HG02981 (cell line): ENCODE measurements around the gene KLHL29.

Source experiments
- ATAC-seq: cut with Tn5 transposase; IDR thresholded peaks from one replicate; pipeline ENCODE4 v1.9.1; 2021; ENCODE audit warnings: mild to moderate bottlenecking, moderate library complexity; ENCODE audit not compliant: unreplicated experiment

Gene KLHL29

DNA sequence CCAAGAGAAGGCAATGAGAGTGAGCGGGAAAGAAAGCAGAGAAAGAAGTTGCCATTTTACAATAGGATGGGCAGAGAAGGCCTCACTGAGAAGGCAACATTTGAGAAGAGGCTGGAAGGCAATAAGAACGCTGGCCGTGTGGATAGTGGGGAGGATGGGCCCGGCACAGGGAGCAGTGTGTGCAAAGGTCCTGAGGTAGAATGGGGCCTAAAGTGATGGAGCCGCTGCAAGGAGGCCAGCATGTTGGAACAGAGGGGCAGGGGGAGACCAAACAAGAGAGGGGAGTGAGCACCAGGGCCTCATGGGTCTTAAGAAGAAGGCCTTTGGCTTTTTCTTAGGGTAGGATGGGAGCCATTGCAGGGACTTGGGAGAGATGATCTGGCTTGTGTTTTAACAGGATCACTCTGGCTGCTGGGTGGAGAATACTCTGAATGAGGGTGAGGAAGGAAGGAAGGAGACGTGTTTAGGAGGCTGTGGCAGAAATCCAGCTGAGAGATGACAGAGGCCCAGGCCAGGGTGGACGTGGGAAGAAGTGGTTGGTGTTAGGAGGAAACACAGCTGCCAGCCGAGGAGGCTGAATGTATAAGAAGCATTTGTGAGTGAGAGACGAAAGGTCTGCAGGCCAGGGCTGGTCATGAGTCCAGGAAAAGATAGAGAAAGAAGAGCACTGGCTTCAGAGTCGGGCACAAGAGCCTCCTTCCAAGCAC lies 159.8 kb downstream of the KLHL29 start:
- ATAC-seq = no peak

DNA sequence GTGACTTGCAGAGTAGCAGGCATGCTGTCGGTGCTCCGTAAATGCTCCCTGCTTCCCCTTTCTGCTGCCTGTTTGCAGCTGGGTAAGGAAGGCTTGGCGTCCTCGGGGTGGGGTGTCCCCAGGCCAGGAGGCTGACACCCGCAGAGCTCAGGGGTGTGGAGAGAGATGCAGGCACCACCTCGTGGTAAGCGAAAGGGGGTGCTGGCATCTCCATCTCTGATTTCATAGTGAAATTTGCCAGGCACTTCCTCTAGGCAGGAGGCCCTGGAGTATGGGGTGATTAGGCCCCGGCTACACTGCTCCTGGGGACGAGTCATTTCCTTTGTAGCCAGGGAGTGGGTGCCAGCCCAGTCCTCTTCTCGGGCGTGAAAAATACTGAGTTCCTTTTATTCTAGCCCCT lies 160.4 kb downstream of the KLHL29 start:
- ATAC-seq = no peak

DNA sequence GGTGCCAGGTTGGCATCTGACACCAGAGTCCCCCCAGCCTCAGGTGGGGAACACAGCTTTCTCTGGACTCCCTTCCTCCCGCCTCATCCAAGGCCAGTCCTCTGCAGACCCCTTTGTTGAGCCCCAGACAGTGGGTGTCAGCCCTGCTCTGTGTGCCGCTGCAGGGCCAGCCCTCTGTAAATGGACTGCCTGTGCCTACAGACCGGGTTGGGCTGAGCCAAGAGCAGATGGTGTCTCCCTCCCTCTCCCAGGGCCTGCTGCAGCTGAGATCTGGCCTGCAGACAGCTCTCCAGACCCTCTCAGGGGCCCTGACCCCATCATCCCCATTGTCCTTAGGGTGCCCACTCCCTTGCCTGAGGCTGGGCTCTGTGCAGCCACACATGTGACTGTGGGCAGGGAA lies 160.8 kb downstream of the KLHL29 start:
- no peak for ATAC-seq

DNA sequence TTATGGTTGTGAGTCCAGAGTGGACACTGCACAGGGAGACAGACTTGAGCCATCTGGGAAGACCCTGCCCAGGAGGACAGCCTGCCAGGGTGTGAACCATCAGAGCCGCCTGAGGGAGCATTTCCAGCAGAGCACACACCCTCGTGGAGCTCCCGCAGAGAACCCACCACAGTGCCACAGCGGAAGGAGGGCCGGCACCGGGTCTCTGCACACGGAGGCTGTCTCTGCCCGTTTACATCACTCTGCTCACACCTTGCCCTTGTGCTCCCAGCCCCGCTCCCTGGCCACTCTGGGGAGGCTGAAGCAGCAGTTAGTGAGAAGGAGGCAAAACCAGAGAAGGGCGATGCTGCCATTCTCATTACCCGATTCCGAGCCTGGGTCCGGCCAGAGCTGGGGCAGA lies 161.9 kb downstream of the KLHL29 start:
- no peak for ATAC-seq

DNA sequence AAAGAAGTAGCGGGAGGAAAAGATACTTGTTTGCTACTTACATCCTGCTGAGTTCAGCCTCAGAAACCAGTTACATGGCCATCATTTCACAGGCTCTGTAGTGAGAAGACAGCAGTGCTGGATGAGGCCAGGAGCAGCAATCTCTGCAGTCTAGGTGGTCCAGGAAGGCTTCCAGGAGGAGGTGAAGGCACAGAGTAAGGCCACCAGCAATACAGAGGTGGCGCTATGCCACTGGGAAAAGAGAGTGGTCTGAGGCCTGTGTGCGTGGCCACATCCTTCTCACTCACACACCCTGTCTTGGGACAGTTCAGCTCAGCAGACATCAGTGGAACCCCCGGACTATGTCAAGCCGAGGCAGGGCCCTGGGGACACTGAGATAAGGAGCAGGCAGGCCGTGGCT lies 162.7 kb downstream of the KLHL29 start:
- no peak for ATAC-seq

DNA sequence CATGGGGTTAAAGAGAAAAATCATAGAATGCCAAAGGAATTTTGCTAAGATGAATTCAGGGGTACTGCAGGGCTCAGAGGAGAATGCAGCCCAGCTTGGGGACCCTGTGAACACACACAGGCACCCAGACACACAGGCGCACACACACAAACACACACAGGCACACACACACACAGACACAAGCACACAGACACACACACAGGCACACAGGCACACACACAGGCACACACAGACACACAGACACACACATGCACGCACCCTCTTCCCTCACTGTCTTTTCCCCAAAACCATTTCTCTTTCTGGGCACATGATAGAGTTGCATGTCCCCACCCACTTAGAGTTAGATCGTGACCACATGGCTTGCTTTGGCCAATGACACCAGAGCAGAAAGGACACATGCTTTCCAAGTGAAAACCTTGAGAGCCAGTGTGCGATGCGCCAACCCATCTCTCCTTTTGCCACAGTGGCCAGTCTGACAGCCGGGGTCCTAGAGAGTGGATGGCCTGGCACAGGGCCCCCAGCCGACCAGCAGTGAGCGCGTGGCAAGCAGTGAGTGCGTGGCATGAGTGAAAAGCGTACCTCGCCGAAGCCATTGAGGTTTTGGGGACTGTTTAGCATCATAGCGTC lies 163.3 kb downstream of the KLHL29 start:
- ATAC-seq = no peak

DNA sequence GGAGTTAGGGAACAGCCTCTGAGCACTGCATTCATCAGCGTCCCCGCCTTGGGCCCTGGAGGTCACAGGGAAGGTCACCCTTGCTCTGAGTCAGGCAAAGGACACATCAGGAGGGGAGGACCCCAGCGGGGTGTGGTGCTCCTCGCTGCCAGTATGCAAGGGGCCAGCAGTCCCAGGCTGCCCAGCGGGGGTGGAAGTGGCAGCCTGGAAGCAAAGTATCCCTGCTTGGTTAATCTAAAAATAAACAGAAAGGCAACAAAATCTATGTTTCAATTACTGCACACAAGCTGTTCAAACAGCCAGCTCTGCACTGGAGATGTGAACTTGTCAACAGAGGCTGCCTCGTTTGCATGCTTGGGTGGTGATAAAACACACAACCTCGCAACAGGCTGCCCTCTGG lies 164.1 kb downstream of the KLHL29 start:
- ATAC-seq = no peak

DNA sequence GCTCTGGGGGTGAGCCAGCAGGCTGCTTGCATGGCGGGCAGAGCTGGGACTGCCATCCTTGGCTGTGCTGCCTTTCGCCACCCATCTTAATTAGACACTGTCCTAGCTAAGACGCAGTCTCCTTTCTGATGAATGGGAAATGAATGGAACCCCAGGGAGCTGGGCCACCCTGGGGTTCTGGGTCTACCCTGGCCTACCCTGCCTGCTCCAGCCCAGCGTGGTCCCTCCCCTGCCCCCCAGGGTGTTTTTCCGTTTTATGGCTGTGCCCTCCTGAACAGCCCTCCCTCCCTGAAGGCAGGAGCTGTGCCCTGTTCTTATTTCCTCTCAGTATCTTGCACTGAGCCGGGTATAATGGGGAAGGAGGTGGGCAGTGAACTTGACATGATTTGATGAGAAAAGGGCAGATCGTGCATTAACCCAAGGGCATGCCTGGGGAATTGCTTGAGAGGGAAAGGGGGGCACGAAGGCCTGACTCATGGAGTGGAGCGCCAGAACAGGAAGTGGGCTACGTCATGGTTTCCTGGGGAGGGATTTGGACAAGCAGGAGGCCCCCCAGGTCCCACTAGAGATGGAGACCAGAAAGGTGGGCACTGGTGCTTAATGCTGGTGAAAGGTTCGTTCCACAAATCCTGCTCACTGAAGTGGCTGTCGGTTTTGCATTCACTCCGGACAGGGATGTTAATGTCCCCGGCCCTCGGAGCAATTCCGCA lies 165.0 kb downstream of the KLHL29 start:
- no peak for ATAC-seq

DNA sequence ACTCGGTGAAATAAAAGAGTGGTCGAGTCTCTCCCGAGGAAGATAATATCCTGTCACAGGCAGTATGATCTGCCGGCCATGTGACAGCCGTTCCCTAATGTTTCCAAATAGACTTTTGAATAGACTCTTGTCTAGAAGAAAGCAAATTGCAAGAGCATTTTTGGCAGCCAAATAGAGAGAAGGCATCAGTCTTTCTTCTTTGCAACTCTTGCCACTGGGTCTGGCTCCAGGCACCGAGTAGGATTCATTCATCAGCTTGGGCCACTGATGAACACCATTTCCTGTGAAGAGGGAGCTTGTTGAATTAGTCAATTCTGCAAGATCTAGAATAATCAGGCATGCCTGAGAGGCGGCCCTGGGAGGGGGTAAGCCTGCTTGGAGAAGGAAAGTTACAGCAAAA lies 165.6 kb downstream of the KLHL29 start:
- no peak for ATAC-seq

DNA sequence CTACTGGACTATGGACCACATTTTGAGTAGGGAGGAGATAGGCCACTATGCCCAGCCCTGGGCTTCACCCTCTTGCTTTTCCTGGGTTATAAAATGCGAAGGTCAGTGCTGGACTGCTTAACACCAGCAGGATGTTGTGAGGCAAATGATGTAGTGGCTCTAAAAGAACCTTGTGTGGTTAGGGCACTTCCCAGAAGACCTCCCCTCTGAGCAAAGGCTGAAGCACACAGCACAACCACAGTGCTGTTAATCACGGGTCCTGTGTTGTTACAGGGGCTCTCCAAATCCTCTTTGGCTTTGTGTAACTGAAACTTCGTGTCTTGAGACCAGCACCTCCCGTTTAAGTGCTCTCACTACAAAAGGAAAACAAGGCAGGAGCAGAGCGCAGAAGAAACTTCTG lies 166.9 kb downstream of the KLHL29 start:
- no peak for ATAC-seq

DNA sequence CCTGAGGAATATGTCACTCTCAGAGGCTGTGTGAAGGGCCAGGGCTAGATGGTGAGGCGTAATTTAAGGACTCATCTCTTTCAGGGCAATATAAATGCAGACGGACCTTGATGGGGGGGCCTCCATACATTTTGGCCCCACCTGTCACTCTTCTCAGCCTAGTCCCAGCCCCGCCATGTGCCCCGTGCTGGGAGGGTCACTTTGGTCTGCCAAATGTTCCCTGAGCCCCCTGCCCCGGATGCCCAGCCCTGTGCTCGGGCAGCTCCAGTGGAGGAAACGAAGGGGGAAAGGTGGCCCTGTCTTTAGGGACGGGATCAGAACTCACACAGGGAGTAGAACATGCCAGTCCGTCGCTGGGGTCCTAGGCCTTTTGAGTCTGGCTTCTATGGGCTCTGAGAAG lies 168.6 kb downstream of the KLHL29 start:
- no peak for ATAC-seq

DNA sequence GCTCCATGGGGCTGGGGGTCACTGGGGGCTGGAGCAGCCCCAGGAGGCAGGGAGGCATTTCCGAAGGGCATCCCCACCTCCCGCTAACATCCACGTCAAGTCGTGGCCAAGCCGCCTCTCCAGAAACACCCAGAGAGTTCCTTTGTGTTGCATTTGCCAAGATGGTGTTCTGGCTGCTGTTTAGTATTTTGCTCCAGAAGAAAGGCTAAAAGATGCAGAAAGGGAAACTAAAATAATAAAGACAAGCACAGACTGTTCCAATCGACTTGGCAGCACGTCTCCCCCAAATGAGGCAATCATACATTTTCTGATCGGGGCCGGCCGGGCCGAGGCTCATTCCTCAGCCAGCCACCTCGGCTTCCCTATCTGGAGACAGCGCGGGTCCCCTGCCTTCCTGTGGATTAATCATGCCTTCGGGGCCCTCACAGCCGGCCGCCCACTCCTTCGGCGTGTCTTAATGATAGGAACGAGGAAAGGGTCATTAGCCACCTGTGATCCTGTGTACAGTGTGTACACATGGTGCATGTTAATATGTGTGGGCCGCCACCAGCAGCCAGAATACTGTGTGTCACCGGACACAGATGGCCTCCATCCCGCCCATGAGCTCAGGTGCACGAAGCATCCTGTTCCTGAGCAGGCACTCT lies 169.2 kb downstream of the KLHL29 start:
- ATAC-seq = no peak

DNA sequence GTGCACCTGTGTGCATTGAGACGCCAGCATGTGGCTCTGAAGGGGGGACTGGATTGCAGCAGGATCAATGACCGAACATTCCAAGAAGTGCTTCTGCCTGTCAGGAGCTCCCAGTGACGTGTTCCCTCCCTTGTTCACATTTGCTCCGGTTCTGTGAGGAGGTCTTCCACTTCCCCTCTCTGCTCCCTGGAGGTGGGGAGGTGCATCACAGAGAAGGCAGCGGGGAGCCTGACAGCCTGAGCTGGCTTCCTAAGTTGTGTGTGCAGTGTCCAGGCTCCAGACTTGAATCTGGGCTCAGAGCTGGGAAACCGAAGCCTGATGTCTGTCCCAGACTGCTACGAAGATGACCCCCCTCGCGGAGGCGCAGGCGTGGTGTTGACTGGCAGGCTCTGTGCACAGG lies 171.0 kb downstream of the KLHL29 start:
- no peak for ATAC-seq

DNA sequence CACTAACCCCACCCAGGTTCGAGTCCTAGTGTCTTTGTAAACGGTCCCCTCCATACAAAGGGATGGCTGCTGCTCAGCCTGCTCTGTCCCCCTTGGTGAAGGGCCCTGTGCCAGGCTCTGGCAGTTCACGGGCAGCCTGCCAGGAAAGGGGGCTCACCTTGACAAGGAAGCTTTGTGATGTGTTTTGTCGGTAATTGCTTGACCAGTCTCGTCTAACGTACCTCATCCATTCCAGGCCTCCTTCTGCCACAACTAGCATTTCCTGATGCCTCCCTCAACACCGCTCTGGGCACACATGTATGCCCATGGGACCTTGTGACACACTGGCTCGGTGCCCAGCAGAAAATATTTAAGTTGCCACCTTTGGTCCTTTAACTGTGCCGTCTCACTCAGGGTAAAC lies 171.9 kb downstream of the KLHL29 start:
- no peak for ATAC-seq

DNA sequence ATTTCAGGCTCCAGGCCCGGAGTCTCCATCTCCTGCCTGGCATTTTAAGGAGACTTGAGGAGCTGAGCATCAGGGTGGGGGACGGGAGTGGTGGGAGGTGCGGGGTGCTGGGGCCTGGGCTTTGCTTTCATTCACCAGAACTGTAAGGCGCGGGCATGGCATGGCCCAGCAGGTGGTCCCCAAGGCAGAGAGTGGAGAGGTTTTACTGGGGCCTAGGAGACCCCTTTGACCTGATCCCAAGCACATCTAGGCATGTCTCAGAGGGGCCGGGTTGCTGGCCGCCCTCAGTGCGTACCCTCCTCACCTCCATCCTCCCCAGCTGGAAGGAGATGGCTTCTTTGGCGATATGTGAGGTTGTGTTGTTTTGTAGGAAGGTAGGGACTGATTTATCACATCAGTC lies 172.5 kb downstream of the KLHL29 start:
- ATAC-seq = no peak

DNA sequence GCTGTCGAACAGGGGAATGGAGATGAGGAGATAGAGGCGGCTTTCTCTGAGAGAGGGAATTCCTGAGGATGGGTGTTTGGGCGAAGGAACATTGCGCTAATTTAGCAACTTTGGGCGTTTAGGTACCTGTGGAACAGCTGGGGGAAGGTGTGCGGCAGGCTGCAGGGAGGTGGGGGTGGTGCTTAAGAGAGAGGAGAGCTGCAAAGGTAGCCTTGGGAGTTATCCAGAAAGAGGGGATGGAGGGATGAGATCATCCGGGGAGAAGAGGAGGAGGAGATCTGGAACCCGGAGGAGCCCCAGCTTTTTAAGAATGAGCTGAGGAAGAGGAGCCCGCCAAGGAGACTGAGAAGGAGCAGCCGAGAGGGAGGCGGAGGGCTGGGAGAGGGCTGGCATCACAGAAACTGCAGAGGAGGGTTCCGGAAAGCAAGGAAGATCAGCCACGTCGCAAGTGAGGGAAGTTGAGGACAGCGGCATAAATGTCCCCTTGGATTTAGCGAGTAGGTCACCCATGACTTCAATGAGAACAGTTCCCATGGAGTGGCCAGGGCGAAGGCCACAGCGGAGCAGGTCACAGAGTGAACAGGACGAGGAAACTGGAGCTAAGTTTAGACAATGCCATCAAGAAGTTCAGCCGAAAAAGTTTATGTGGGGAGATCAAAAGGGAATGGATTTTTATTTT lies 174.7 kb downstream of the KLHL29 start:
- no peak for ATAC-seq

DNA sequence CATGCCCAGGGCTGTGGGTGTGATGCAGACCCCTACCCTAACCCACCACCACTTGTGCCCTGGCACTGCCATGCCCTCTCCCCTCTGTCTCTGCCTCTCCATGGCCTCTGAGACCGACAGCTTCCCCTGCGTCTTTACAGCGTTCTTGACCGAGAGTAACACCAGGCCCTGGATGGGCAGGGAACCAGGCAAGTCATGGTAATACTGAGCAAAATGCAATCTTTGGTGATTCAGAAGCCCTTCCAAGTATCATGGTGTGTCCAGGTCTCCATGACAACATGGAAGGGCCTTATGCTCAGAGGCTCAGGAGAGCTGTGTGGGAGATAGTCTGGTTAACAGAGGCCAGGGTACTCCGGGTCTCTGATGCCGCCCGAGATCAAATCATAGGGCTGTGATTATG lies 176.1 kb downstream of the KLHL29 start:
- no peak for ATAC-seq

DNA sequence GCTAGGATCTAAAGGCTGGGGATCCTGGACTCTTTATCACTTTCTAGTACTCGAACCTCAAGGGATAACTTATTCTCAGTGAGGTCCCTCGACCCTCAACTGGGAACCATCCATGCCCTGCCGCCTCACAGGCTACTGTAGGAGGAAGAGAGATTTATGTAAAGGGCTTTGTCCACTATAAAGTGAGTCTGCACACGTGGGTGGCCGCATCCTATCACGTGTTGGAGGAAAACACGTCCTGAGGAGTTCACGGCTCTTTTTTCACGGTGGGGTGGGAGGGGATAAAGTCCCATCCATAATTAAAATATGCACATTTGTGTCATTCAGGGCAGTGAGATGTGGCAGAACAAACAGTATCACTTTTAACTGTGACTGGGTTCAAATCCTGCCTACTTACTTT lies 176.6 kb downstream of the KLHL29 start:
- ATAC-seq = no peak

DNA sequence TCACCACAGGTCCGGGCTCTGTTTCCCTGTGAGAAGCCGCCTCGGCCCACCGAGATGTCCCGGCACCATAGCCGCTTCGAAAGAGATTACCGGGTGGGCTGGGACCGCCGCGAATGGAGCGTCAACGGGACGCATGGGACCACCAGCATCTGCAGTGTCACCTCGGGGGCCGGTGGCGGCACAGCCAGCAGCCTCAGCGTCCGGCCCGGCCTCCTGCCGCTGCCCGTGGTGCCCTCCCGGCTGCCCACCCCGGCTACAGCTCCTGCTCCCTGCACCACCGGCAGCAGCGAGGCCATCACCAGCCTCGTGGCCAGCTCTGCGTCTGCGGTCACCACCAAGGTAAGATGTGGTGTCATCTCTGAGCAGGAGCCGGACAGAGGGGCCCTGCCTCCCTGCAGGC lies 177.2 kb downstream of the KLHL29 start:
- no peak for ATAC-seq

DNA sequence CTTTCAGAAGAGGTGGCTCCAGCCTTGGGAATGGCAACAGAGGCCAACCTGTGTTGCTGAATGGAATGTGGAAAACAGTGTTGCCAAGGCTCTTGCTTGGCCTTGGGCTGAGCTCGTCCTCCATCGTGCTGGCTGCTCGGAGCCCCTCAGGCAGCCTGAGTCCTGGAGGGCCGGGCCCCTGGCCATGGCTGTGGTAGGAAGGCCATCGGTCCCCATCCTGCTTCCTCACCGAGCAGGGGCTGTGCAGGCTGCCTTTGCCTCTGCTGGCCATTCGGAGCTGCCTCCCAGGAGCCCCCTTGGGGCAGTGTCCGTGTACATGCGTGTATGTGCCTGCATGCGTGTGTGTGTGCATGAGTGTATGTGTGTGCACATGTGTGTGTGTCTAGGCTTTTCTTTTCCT lies 178.2 kb downstream of the KLHL29 start:
- no peak for ATAC-seq
